Measurements from ENCODE around the gene CHRNB2. TPM values are rescaled to one million over a fixed set of nuclear protein-coding genes. Genes with fewer than 3 reads are reported as not detected.

Gene CHRNB2
- total and polyA plus RNA-seq, 2 of the 8 experiments (the other 6 are each of a cell fraction or from before 2014, with no cell fraction given), result 3.1 to 4.1 TPM

- TF ChIP-seq, protein P1, sequence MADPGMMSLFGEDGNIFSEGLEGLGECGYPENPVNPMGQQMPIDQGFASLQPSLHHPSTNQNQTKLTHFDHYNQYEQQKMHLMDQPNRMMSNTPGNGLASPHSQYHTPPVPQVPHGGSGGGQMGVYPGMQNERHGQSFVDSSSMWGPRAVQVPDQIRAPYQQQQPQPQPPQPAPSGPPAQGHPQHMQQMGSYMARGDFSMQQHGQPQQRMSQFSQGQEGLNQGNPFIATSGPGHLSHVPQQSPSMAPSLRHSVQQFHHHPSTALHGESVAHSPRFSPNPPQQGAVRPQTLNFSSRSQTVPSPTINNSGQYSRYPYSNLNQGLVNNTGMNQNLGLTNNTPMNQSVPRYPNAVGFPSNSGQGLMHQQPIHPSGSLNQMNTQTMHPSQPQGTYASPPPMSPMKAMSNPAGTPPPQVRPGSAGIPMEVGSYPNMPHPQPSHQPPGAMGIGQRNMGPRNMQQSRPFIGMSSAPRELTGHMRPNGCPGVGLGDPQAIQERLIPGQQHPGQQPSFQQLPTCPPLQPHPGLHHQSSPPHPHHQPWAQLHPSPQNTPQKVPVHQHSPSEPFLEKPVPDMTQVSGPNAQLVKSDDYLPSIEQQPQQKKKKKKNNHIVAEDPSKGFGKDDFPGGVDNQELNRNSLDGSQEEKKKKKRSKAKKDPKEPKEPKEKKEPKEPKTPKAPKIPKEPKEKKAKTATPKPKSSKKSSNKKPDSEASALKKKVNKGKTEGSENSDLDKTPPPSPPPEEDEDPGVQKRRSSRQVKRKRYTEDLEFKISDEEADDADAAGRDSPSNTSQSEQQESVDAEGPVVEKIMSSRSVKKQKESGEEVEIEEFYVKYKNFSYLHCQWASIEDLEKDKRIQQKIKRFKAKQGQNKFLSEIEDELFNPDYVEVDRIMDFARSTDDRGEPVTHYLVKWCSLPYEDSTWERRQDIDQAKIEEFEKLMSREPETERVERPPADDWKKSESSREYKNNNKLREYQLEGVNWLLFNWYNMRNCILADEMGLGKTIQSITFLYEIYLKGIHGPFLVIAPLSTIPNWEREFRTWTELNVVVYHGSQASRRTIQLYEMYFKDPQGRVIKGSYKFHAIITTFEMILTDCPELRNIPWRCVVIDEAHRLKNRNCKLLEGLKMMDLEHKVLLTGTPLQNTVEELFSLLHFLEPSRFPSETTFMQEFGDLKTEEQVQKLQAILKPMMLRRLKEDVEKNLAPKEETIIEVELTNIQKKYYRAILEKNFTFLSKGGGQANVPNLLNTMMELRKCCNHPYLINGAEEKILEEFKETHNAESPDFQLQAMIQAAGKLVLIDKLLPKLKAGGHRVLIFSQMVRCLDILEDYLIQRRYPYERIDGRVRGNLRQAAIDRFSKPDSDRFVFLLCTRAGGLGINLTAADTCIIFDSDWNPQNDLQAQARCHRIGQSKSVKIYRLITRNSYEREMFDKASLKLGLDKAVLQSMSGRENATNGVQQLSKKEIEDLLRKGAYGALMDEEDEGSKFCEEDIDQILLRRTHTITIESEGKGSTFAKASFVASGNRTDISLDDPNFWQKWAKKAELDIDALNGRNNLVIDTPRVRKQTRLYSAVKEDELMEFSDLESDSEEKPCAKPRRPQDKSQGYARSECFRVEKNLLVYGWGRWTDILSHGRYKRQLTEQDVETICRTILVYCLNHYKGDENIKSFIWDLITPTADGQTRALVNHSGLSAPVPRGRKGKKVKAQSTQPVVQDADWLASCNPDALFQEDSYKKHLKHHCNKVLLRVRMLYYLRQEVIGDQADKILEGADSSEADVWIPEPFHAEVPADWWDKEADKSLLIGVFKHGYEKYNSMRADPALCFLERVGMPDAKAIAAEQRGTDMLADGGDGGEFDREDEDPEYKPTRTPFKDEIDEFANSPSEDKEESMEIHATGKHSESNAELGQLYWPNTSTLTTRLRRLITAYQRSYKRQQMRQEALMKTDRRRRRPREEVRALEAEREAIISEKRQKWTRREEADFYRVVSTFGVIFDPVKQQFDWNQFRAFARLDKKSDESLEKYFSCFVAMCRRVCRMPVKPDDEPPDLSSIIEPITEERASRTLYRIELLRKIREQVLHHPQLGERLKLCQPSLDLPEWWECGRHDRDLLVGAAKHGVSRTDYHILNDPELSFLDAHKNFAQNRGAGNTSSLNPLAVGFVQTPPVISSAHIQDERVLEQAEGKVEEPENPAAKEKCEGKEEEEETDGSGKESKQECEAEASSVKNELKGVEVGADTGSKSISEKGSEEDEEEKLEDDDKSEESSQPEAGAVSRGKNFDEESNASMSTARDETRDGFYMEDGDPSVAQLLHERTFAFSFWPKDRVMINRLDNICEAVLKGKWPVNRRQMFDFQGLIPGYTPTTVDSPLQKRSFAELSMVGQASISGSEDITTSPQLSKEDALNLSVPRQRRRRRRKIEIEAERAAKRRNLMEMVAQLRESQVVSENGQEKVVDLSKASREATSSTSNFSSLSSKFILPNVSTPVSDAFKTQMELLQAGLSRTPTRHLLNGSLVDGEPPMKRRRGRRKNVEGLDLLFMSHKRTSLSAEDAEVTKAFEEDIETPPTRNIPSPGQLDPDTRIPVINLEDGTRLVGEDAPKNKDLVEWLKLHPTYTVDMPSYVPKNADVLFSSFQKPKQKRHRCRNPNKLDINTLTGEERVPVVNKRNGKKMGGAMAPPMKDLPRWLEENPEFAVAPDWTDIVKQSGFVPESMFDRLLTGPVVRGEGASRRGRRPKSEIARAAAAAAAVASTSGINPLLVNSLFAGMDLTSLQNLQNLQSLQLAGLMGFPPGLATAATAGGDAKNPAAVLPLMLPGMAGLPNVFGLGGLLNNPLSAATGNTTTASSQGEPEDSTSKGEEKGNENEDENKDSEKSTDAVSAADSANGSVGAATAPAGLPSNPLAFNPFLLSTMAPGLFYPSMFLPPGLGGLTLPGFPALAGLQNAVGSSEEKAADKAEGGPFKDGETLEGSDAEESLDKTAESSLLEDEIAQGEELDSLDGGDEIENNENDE (IDR thresholded peaks at IDR 0.05; ENCODE audit: insufficient replicate concordance, low read length), result no peak
- TF ChIP-seq CTBP2 (IDR thresholded peaks at IDR 0.05; ENCODE audit: borderline replicate concordance, insufficient read depth, insufficient read length, low read length), result no peak
- TF ChIP-seq SP4 (IDR thresholded peaks at IDR 0.05; ENCODE audit: low read length), result no peak
- no peak for TF ChIP-seq CBX8 (IDR thresholded peaks at IDR 0.05; ENCODE audit: borderline replicate concordance, low read depth, low read length)
- no peak for TF ChIP-seq E2F6 (IDR thresholded peaks at IDR 0.05)
- TF ChIP-seq ZNF274 (IDR thresholded peaks at IDR 0.05; ENCODE audit: borderline replicate concordance, extremely low read depth, low read length), result no peak
Measured at GRCh38 chr1:154623358-154623757, 55.8 kb downstream of the CHRNB2 start (continued).

All from H1 (cell line).